HS-5 (cell line): ENCODE results near the gene HDGF.

Experiments
- DNase-seq: peaks from one replicate; pipeline ENCODE4 v3.0.0-alpha.2; 2012; ENCODE audit warnings: low read depth

HDGF gene

GRCh38 chr1:156698995-156699394 lies 52.5 kb downstream of the HDGF start:
- no peak for DNase-seq

GRCh38 chr1:156697481-156697880 lies 54.0 kb downstream of the HDGF start:
- no peak for DNase-seq

- DNase-seq = no peak
Observed at GRCh38 chr1:156696755-156697154, 54.7 kb downstream of the HDGF start.

- no peak for DNase-seq
Observed at GRCh38 chr1:156694690-156694962, 56.8 kb downstream of the HDGF start.

DNA sequence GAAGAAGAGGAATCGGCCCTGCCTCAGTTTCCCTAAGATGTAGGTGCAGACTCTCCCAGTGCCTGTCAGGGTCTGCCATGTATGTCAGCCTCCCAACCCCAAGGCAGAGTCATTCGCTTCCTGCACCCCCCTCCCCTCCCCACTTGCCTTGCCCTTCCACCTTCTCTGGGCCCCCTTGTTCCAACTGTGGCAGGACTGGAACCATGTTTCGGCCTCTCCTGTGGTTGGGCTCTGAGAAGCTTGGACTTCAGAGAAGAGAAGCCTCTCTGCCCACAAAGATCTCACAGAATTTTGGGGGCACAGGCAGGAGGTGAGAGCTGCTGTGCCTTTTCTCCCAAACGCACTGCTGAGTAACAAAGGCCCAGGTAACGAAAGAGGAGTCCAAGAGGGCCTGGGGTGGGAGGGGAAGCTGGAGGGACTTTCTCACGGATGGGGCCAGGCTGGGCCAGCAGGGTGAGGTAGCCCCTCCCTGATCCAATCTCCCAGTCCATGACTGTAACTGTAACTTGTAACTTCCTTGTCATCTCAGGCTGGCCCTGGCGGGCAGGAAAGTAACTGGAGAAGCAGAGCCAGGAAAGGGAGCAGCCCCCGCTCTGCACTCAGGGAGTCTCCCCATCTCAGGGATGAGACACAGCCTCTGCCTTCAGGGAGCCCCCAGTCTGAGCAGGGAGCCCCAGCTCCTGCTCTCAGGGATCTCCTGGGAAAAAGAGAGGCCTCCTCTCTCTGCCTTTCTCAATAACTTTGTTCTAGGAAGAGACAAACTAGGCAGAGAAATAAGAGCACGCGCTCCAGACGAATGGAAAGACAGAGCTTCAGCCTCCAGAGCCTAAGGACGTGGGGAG lies 57.4 kb downstream of the HDGF start:
- DNase-seq = no peak

DNA sequence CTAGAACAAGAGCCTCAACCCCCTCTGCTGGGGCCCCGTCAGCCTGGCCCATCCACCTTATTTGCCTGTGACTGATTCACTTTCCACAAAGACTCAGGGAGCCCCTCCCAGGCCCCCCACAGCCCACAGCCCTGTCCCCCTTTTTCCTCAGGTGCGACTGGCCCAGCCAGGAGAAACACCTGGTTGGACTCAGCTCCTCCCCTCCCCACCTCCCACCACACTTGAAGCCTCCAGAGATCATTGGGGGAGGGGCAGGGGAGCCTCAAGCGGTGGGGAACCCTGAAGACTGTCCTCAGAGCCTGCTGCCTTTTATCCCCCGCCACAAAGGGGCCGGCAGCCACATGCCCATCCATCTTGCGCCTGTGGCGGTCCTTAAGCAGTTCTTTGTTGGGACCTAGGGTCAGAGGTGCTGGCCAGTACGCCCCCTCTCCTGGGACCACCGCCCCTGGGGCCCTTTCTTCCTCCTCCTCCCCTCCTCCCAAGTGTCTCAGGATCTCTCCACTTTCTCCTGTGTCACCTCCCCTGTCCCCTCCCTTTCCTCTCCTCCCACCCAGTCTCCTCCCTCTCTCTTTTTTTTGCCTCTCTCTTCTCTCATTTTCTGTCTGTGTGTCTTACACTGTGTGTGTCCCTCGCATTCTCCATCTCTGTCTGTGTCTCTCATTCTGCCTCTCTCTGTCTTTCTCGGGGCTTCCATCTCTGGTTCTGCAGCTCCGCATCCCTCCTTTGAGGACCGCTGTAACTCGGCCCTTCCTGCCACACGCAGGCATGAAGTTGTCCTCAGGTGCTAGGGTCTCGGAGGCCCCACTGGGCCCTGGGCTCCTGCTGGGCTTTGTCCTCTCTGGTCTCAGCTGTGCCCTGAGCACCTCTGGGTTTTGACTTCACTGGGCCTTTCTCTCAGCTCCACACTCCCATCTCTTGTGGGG lies 58.3 kb downstream of the HDGF start:
- no peak for DNase-seq

DNA sequence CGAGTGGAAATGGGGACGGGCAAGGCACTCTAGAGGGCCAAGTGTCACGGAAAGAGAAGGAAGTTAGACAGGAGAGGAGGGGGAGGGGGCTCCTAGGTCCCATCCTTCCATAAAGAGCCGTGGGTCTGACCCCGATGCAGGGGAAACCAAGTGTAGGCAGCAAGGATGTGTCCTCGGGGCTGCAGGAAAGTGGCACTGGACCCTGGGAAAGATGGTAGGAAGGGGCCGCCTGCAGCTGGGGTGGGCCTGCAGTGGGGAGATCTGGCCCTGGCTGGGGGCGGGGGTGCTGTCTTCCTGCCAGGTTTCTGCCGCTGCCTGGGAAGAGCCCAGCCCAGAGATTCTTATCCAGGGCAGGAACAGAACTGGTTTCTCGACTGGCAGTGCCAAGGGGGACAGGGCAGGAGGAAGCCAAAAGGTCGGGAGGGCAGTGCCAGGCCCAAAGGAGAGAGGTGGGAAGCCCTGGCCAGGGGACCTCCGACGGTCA lies 59.0 kb downstream of the HDGF start:
- DNase-seq = no peak
